AG04450 (cell line): ENCODE data around the gene GCGR. TPM values are rescaled to one million over a fixed set of nuclear protein-coding genes. Genes with fewer than 3 reads are reported as not detected.
"Not testable (repeated sequence)": the region's sequence is repeated elsewhere in the genome, so short reads cannot be mapped to it uniquely, and the experiment has no call there.

Source experiments
- CTCF ChIA-PET: fragments of 300-600, 350-600 bp; formaldehyde crosslinking; extraction: SDS; loops from one replicate; lab custom pipeline; 2022; ENCODE audit warnings: antibody characterized with exemption, inconsistent platforms; lab: Charles Lee
- POLR2A ChIA-PET: fragments of 350-600 bp; formaldehyde crosslinking; extraction: SDS; loops from one replicate; lab custom pipeline; 2021; ENCODE audit warnings: antibody characterized with exemption, inconsistent platforms; lab: Yijun Ruan, JAX
- DNase-seq: peaks from one replicate; pipeline ENCODE4 v3.0.0-alpha.2; 2011; ENCODE audit warnings: low read depth, low spot score
- H3K27ac ChIP-seq: one replicate; pipeline ENCODE4 v1.5.1; 2012; ENCODE audit warnings: low read depth, low read length, control low read depth
- H3K27me3 ChIP-seq: one replicate; pipeline ENCODE4 v1.6.0; 2012; ENCODE audit warnings: low read length; ENCODE audit not compliant: control insufficient read depth, insufficient read depth
- H3K4me3 ChIP-seq: 2 replicates; pipeline ENCODE4 v1.5.1; 2011; ENCODE audit warnings: mild to moderate bottlenecking, low read depth, low read length, control low read depth
- H3K9me3 ChIP-seq: 2 replicates; pipeline ENCODE4 v1.5.1; 2012; ENCODE audit warnings: low read length; ENCODE audit not compliant: control insufficient read depth, insufficient read depth
- CTCF ChIP-seq: IDR thresholded peaks from 2 replicates; pipeline ENCODE4 v1.5.1; 2011; ENCODE audit warnings: low read depth, low read length, control low read depth, inconsistent platforms
- polyA plus RNA-seq: library from polyadenylated mRNA; depleted of rRNA; stranded (reverse); fragments of >200 nt; gene quantifications from 2 replicates; pipeline ENCODE4 v1.2.3, GENCODE V29; 2011

GCGR gene
- polyA plus RNA-seq, 1 experiment: not detected

- H3K9me3 ChIP-seq: no peaks in the 10 kb centered on the region; the same call in 1 of the 2 replicates
- no peaks in the 10 kb centered on the region for H3K27me3 ChIP-seq
- POLR2A ChIA-PET: no interaction called here
- CTCF ChIA-PET: no interaction called here
- no peak for DNase-seq
- TF ChIP-seq CTCF: no peak
- H3K27ac ChIP-seq: no peak within 1 kb of the TSS
- peak within 1 kb of the TSS; percentile 80 for H3K4me3 ChIP-seq
Observed at GRCh38 chr17:81834831-81835267, 30.9 kb downstream of the GCGR start, which contains the start of gene PPP1R27. Gene PPP1R27, minus strand, starts transcription at chr17:81835050. Its CDS starts 97 bp downstream, at chr17:81834953.

- no peak for DNase-seq
- ChIA-PET CTCF (no interaction called here), POLR2A (no interaction called here)
- Histone ChIP-seq H3K9me3 (no peaks in the 10 kb centered on the region; the same call in 1 of the 2 replicates), H3K4me3 (no peak overlapping the region), H3K27ac (no peak overlapping the region), H3K27me3 (no peaks in the 10 kb centered on the region)
- no peak for TF ChIP-seq CTCF
Observed at GRCh38 chr17:81837641-81838040, 33.7 kb downstream of the GCGR start.

GRCh38 chr17:81838753-81839255 lies 34.9 kb downstream of the GCGR start:
- no peak for DNase-seq
- Histone ChIP-seq H3K4me3 (no peak overlapping the region), H3K27me3 (no peaks in the 10 kb centered on the region), H3K9me3 (no peaks in the 10 kb centered on the region; the same call in 1 of the 2 replicates), H3K27ac (no peak overlapping the region)
- ChIA-PET POLR2A (no interaction called here), CTCF (no interaction called here)
- no peak for TF ChIP-seq CTCF

GRCh38 chr17:81839301-81839700 lies 35.4 kb downstream of the GCGR start:
- H3K27ac ChIP-seq: no peak overlapping the region
- H3K27me3 ChIP-seq: no peaks in the 10 kb centered on the region
- no peaks in the 10 kb centered on the region; the same call in 1 of the 2 replicates for H3K9me3 ChIP-seq
- ChIA-PET CTCF (no interaction called here), POLR2A (no interaction called here)
- no peak overlapping the region for H3K4me3 ChIP-seq
- TF ChIP-seq CTCF: no peak
- DNase-seq: no peak

GRCh38 chr17:81840059-81840458 lies 36.1 kb downstream of the GCGR start:
- H3K27ac ChIP-seq, DNase-seq, H3K9me3 ChIP-seq, CTCF ChIA-PET, H3K4me3 ChIP-seq, H3K27me3 ChIP-seq: not testable (repeated sequence)
- POLR2A ChIA-PET: interaction anchor here (1.7 kb wide), 1 partner anchor 21 kb away, joined by 5 read pairs; no protein-coding TSS in a partner anchor
